HG03280 (cell line): ENCODE data around the gene GNPTAB.
A peak's percentile ranks its signal among the peaks of the same experiment; 100 is the strongest.

ENCODE experiments used
- ATAC-seq: cut with Tn5 transposase; IDR thresholded peaks from one replicate; pipeline ENCODE4 v1.9.1; 2021; ENCODE audit warnings: mild to moderate bottlenecking, moderate library complexity; ENCODE audit not compliant: unreplicated experiment

Gene GNPTAB

GRCh38 chr12:101809208-101809607 lies 21.6 kb downstream of the GNPTAB start:
- no peak for ATAC-seq

DNA sequence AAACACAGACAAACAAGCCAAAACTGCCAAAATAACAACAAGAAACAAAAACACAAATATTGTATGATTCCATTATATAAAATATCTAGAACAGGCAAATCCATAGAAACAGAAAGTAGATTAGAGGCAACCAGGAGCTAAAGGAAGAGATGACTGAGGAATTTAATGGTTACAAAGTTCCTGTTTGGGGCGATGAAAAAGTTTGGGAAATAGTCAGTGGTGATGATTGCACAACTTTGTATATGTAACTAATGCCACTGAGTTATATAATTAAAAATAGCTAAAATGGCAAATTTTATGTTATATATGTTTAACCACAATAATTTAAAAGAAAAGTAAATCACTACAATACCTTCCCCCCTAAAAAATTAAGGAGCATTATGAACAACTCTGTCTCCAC lies 24.5 kb downstream of the GNPTAB start:
- ATAC-seq, result no peak

DNA sequence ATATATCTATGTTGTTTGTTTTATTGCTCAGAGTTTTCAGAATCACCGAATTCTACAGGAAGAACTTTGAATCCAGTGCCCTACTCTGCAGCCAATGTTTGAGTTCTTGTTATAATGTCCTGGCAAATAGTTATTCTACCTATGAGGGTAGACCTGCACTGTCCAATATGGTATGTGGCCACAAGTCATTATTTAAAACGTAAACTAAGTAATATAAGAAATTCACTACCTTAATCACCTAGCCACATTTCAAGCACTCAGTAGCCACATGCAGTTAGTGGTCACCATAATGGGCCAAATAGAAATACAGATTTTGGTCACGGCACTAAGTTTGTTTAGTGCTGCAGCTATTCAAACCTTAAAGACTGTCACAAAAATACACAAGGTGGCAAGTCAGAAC lies 26.4 kb downstream of the GNPTAB start:
- ATAC-seq, result no peak

DNA sequence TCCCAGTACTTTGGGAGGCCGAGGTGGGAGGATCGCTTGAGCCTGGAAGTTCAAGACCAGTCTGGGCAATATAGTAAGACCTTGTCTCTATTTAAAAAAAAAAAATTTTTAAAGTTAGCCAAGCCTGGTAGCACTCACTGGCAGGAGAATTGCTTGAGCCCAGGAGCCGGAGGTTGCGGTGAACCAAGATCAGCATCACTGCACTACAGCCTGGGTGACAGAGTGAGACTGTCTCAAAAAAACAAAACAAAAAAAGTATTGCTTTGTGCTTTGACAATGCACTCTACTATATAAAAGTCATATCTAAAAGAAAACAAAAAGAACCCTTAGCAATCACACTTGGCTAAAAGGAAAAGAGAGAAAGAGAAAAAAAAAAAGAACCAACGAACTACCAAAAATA lies 26.8 kb downstream of the GNPTAB start:
- peak; percentile 57 for ATAC-seq

GRCh38 chr12:101802486-101802885 lies 28.3 kb downstream of the GNPTAB start:
- ATAC-seq, result no peak

DNA sequence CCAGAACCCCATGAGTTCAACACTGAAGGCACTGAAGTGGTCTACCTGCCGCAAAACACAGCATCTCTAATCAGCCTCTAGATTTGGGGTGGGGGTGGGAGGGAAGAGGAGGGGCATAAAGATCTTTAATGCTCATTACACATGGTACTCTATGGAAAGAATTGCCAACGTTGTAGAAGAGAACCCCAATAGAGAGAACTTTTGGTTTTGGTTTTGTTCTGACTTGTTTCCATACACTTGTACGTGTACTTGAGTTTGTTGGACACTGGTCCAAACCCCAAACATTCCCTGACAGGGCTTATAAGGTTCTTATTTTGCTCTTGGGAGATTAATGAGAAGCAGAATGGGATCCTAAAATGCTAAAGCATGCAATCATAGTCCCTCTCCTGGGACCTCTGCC lies 31.0 kb downstream of the GNPTAB start:
- ATAC-seq, result peak; percentile 45

DNA sequence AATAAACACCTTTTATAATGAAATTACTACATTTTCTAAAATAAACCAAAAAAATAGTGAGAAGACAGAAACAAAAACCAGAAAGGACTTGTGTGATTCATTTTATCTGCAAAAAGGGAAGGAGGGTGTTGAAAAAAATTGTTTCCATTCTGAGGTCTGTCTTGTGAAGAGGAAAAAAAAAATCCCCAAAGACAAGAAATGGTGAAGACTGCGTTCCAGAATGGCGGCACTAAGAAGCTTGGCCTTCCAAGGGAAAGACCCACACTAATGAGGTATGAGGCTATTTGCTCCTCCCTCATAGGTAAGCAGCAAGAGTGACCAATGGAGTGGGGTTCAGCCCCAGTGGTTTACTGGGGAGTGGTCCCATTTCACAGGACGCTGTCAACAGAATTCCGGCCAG lies 35.0 kb downstream of the GNPTAB start:
- ATAC-seq, result no peak

GRCh38 chr12:101795013-101795412 lies 35.7 kb downstream of the GNPTAB start:
- no peak for ATAC-seq

GRCh38 chr12:101794574-101794973 lies 36.2 kb downstream of the GNPTAB start:
- no peak for ATAC-seq

- no peak for ATAC-seq
These were observed 37.4 kb downstream of the GNPTAB start for GRCh38 chr12:101793401-101793800.

DNA sequence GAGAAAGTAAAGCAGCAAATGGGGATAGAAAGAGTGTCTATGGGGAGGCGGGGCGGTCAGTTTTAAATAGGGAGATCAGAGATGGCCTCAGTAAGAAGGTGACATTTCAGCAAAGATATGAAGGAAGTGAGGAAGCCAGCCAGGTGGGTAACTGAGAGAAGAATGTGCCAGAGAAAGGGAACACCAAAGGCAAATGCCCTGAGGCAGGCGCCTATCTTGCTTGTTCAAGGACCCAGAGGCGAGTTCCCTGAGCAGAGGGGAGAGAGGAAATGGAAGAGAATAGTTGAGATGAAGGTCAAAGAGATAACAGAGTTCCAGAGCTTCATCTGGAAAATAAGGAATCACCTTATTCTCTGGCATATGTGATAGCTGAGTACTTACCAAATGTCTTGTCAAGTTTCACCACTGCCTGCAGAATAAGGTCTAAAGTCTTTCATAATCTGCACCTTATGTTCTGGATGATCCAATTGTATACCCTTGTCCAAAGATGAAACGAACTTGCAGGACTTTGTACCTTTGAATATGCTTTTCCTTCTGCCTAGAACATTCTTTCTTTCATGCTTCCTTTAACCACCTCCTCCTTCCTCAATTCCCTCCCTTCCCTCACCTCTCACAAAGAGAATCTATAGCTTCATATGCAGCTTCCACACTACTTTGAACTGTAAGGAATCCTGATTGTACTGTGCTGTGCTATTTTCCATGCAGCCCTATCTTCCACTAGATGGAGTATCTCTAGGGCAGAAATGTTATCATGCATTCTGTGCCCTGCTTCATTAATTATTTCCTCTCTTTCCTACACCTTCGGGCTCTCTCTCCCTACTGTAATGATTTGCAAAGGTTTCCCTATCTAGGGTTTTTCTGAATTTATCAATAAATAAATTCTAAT lies 38.5 kb downstream of the GNPTAB start:
- no peak for ATAC-seq

- ATAC-seq, result no peak
These were observed 41.6 kb downstream of the GNPTAB start for GRCh38 chr12:101789171-101789570.

- ATAC-seq, result no peak
These were observed 45.1 kb downstream of the GNPTAB start for GRCh38 chr12:101785671-101786070.

DNA sequence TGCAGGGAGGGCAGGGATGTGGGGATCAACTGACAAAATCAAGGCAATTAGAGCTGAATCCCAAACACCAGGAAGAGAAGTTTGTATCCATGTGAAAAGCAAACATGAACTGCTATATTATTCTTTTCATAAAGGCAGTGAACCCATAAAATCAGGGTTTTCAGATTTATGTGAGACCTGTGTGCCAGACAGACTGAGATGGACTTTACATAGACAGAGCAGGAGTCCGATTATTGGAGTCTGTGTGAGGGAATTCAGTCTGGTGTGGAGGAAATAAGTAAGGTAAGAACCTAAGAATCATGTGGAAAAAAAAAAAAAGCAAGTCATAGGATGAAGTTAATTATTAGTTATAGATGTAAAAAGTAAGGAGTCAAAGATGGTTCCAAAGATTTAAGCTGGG lies 46.4 kb downstream of the GNPTAB start:
- ATAC-seq, result no peak

DNA sequence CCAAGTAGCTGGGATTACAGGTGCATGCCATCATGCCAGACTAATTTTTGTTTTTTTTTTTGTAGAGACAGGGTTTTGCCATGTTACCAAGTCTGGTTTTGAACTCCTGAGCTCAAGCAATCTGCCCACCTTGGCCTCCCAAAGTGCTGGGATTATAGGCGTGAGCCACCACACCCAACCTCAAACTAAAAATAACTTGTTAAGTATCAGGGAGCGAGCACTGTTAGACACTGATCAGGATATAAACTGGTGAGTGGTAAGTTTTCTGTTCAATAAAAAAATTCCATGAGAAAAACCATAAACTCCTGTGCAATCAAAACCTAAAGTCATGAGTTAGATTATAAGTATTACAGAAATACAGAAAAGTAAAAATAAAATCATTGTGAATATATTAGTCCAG lies 46.9 kb downstream of the GNPTAB start:
- ATAC-seq, result no peak

DNA sequence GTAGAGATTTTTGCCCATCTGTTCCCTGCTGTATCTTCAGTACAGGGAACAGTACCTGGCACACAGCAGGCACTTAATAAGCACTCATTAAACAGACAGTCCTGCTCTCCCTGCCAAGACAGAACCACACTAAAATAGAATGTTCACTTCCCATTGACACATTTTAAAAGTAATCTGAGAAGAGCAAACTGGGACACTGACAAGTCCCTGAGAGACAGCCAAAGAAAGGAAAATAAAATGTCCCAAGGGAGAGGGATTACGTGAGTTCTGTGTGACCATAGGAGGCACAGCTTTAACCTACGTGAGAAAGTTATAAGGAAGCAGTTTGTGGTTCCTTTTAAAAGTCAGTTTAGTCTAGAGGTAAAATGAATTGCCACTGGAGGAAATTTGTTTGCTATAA lies 47.6 kb downstream of the GNPTAB start:
- ATAC-seq, result no peak

- no peak for ATAC-seq
These were observed 48.5 kb downstream of the GNPTAB start for GRCh38 chr12:101782273-101782731.

DNA sequence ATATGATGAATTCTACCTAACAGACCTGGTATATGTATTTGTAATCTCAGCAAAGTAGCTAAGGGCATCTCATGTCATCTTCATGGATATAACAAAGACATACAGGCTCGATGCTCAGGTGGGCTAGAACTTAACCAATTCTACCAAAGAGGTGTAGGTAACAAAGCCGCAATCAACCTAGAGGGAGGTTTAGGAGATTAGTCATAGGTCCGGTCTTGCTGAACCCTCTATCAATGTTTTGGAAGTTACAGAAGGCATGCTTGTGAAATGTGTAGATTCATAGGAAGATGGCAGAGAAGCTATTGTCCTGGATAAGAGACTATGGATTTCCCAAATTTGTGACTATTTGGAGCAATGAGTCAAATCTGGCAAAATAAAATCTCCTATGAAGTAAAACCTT lies 48.9 kb downstream of the GNPTAB start:
- ATAC-seq, result no peak

DNA sequence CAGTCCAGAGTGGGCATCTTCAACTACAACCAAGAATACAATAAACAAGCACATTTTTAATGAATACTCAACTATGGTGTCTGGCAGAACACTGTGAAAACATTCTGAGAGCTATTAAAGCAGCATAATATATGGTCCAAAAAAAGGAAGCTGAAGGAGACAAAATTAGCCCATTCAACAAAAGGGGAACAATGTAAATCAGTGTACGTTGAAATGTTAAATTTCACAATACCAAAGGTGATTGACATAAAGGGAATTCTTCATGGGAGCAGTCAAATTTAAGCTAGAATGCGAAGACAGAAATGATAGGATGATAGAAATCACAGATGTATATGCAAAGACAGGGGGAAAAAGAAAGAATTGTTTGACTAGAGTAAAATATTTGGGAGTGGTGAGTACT lies 50.2 kb downstream of the GNPTAB start:
- no peak for ATAC-seq

DNA sequence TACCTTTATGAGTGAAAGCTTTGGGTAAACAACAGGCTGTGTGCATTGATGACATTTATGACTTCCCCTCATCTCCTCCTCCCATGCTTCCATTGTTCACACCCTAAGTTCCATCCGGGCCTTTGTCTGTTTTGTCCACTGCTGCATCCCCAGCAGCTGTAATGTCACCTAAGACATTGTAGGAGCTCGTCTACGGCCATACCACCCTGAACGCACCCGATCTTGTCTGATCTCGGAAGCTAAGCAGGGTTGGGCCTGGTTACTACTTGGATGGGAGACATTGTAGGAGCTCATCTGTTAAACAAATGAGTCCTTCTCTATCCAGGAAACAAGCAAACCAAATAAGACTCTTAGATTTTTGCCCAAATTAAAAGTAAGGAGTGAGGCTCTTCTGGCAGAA lies 51.1 kb downstream of the GNPTAB start:
- no peak for ATAC-seq

DNA sequence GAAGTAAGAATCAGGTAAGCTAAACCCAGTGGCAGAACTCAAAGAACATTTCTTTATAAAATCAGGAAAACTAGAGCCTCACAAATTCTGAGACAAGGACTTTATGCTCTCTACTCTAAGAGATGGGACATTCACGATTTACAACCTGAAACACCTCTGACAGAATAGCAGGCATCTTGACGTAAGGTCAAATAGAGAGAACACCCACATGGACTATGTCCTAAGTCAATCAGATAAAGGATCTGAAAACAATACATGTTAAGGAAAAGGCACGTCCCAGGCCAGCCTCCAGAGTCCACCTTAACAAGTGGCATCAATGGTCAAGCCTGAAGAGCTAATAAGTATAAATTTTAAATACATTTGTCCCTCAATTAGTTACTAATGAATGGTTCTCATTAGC lies 51.6 kb downstream of the GNPTAB start:
- ATAC-seq, result no peak

DNA sequence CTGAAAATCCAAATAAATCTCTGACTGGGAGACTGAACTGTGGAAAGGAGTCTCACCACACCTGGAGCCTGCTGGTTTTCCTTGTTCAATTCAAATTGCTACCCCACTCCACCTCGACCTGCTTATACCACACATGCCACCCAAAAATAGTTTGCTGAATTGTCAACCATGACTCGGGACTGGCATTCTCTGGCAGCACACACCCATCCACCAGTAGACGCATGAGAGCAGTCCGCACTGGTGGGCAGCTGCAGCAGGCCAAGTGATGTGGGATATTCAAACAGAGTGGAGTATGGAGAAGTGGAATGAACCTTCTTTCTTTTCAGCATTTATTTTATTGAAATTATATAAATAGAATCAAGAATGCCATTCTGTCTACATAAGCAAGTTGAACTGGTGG lies 52.8 kb downstream of the GNPTAB start:
- no peak for ATAC-seq

- ATAC-seq, result no peak
These were observed 53.3 kb downstream of the GNPTAB start for GRCh38 chr12:101777485-101777884.
